Bronchial smooth muscle cell (primary cell): Measurements from ENCODE around the gene ITPKB. TPM values are rescaled to one million over a fixed set of nuclear protein-coding genes. Genes with fewer than 3 reads are reported as not detected.

Experiments
- total RNA-seq: library from RNA; depleted of rRNA; stranded (reverse); fragments of >200 nt; gene quantifications from 2 replicates; pipeline ENCODE4 v1.2.1, GENCODE V29; 2014

Gene ITPKB
- total RNA-seq = 5.2 and 5.9 TPM in 2 replicates

DNA sequence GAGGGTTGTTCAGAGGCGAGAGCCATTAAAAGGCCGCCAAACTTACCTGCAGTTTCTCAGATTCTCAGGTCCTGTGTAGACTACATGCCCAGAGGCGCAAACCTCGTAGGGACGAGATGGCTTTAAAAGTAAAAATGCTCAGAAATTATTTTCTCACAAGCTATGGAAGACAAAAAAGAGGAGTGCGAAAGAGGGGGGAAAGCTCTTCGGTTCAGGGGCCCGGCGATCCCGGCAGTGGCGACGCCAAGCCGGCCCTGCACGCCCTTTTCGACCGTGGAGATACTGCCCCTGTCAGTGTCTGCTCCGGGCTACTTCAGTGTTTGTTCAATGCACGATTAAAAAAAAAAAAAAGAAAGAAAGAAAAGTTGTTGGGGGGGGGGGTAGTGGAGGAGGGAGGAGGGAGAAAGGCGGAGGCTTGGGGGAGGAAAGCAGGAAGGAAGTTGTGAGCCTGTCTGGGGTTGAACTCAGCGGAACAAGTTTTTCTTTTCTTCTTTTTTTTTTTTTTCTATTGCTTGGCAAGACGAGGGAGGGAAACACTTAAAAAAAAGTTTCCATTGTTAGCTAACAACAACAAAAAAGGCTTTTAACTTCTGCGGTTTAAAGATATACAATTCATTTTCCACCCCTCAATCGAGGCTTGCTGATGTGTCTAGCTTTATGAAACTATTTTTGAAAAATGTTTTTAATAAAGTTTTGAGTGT is at the start of gene ITPKB:
ITPKB (minus strand) TSS at position 288 of the 701 bp plus-strand sequence. CDS start 1,824 bp downstream, outside the sequence.

Other genes starting within 250 kb of the ITPKB start
- not detected in 2 replicates for gene STUM, start 190.5 kb downstream of the ITPKB start, total RNA-seq
- 13.5 and 20.6 TPM in 2 replicates for gene PSEN2, start 131.3 kb upstream of the ITPKB start, total RNA-seq
- gene COQ8A, start 201.0 kb upstream of the ITPKB start, total RNA-seq = 17.7 and 19.7 TPM in 2 replicates